NB4 (cell line): ENCODE data around the gene DNMT3A.

Experiments
- DNase-seq: peaks from one replicate; pipeline ENCODE4 v3.0.0; 2010; ENCODE audit warnings: low read depth
- H3K4me3 ChIP-seq: one replicate; pipeline ENCODE4 v1.5.1; 2011; ENCODE audit warnings: mild to moderate bottlenecking, low read depth, low read length, moderate library complexity
- CTCF ChIP-seq: IDR thresholded peaks from one replicate; pipeline ENCODE4 v1.5.1; 2012; ENCODE audit warnings: low read depth, low read length
- MAX ChIP-seq: IDR thresholded peaks from 2 replicates; pipeline ENCODE4 v1.6.1; 2011; ENCODE audit warnings: low read depth, low read length
- MYC ChIP-seq: IDR thresholded peaks from 2 replicates; pipeline ENCODE4 v1.6.1; 2011; ENCODE audit warnings: low read depth, low read length
- POLR2A ChIP-seq: IDR thresholded peaks from 2 replicates; pipeline ENCODE4 v1.6.1; 2011; ENCODE audit warnings: mild to moderate bottlenecking; ENCODE audit not compliant: insufficient read length; ENCODE audit errors: extremely low read depth

DNMT3A gene

GRCh38 chr2:25198209-25198525 lies 143.6 kb downstream of the DNMT3A start:
- TF ChIP-seq MYC = no peak
- no peak for TF ChIP-seq MAX
- TF ChIP-seq CTCF = no peak
- TF ChIP-seq POLR2A = no peak
- no peak overlapping the region for H3K4me3 ChIP-seq
- DNase-seq = no peak

GRCh38 chr2:25197336-25198208 lies 144.2 kb downstream of the DNMT3A start:
- TF ChIP-seq MAX (no peak), CTCF (no peak), POLR2A (no peak)
- DNase-seq = no peak
- no peak overlapping the region for H3K4me3 ChIP-seq

GRCh38 chr2:25194576-25195122 lies 147.1 kb downstream of the DNMT3A start:
- no peak for DNase-seq
- TF ChIP-seq CTCF (no peak), POLR2A (no peak), MYC (no peak), MAX (no peak)
- H3K4me3 ChIP-seq = no peak overlapping the region

- H3K4me3 ChIP-seq = no peak overlapping the region
- TF ChIP-seq CTCF = no peak
- no peak for TF ChIP-seq MAX
- no peak for TF ChIP-seq MYC
- TF ChIP-seq POLR2A = no peak
- DNase-seq = no peak
Measured at GRCh38 chr2:25190536-25190935, 151.2 kb downstream of the DNMT3A start.

GRCh38 chr2:25188405-25188804 lies 153.3 kb downstream of the DNMT3A start:
- H3K4me3 ChIP-seq = no peak overlapping the region
- TF ChIP-seq MAX (no peak), MYC (no peak), POLR2A (no peak), CTCF (no peak)
- no peak for DNase-seq
